Brain pericyte (primary cell): Measurements from ENCODE around the gene SMARCA2.

Experiments
- DNase-seq: peaks from one replicate; pipeline ENCODE4 v3.0.0-alpha.2; 2012; ENCODE audit warnings: low read depth, low spot score

The SMARCA2 gene

GRCh38 chr9:2039294-2040180 lies 24.4 kb downstream of the SMARCA2 start:
- no peak for DNase-seq

- DNase-seq: no peak
Measured at GRCh38 chr9:2040828-2041227, 25.7 kb downstream of the SMARCA2 start.

DNA sequence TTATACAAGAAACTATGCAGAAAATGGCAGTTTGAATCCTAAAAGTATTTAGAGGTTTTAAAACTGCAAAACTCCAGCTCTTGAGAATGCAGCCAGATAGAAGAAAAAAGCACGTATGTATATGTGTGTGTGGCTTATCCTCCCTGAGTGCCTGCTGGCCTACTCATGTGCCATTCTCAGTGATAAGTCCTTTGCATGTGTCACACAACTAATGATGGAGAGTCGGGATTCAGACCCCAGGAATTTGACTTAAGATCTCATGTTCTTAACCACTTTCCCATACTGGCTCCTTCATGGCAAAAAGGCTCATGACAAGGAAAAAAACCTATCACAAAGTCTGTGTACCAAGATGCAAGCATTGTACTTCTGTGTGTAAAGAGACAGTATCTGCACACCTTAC lies 26.6 kb downstream of the SMARCA2 start:
- DNase-seq: no peak

DNA sequence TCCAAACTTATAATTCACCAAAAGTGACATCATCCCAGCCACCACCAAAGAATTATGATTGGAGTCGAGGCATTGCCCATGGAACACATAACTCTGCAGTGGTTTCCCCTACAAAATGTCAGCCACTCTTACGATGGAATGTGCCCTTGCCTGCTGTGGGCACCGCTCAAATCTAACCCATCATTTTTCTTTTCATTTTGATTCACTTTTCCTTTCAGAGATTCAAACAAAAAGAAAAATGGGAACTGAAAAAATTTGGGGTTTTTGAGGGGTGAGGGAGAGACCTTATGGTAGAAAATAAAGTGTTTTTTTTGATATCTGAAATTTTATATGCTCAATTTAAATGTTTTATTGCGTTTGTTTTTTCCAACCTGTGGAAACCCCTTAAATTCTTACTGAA lies 28.1 kb downstream of the SMARCA2 start:
- no peak for DNase-seq

DNA sequence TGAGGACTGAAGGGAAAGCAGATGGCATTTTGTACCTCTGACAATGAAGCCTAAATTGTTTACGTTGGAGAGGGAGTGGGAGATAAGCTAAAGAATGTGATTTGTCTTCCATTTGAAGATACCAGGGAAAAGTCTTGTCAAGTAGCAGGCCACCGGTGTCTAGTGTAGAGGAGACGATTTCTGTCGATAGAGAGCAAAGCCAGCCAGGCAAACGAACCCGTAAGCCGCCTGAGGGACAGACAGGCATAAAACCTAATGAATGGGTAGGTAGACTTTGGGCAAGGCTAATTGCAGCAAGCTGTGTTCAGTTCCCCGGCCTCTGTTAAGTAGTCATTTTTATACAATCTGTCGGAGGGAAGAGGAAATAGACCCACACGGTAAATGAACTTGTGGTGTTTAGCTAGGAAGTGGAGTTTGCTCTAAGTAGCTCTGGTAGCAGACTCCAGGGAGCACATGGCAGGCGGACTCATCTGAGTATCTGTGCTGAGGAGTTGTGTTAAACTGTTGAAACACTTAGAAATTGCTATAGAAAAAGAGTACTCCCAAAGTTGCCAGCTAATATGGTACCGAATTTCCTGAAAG lies 28.8 kb downstream of the SMARCA2 start:
- DNase-seq: no peak

DNA sequence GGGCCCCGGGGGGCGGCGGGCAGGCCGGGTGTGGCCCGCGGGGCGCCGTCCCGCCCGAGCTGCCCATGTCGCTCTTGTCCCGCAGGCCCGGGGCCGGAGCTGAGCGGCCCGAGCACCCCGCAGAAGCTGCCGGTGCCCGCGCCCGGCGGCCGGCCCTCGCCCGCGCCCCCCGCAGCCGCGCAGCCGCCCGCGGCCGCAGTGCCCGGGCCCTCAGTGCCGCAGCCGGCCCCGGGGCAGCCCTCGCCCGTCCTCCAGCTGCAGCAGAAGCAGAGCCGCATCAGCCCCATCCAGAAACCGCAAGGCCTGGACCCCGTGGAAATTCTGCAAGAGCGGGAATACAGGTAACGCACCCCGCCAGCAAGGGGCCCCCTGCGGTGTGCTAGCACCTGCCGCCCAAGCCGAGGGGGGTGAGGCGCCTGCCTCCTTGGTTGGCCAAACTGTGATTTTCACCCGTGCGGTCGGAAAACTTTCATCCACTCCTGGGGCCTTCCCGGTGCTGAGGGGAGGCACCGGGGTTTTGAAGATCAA lies 32.1 kb downstream of the SMARCA2 start:
- DNase-seq: no peak

- DNase-seq: no peak
Measured at GRCh38 chr9:2047916-2048315, 32.8 kb downstream of the SMARCA2 start.

GRCh38 chr9:2050236-2050635 lies 35.1 kb downstream of the SMARCA2 start:
- DNase-seq: no peak

DNA sequence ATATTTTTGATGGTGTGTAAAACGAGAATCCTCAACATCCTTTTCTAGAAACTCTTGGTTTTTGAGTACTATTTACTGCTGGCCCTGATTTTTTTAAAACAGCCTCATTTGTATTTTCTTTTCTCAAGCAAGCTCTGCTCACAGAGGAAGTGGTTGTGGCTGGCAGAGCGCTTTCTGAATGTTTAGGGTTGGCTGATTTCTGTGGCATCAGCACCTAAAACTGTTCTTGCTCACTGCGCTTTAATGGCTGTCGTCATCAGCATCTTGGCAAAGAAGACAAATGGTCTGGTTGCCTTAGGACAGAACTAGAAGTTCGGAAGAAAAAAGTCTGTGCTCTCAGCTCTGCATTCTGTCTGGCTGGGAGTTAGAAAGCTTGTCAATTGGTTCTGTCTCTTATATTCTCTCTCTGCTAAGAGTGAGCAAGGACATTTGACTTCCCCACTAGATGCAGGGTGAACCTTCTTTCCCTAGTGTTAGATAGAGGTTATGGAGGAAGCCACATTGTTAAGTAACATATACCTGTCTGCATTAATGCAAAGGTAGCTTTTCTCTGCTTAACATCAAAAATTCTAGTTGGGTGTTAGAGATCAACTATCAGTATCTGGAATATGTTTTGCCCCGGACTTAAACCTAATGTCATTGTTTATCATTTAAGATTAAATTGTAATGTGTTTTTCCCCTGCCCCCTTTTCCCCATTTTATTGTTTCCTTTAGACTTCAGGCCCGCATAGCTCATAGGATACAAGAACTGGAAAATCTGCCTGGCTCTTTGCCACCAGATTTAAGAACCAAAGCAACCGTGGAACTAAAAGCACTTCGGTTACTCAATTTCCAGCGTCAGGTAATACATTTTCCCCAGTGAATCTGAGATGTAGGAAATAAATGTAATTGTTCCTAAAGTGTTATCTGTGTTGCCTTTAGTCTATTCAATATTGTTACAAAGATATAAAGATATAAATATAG lies 39.0 kb downstream of the SMARCA2 start:
- DNase-seq: no peak

DNA sequence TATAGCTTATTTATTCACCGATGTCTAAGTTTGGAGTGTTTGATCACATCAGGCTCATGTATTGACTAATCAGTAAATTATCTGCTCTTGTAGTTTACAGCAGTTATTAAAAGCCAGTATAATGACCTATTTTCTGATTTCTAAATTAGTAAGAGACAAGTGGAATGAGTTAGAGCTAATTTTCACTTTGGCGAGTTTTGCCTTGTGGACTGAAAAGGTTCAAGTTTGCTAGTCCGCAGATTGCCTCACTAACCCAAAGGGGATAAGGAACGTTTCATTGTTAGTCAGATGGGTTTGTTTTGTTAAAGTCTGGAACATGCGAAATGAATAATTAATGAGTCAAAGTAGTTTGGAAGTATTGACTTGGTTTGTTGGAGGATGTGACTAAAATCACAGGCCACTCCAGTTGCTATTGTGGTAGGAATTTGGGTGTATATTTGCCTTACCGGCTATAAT lies 40.1 kb downstream of the SMARCA2 start:
- no peak for DNase-seq

DNA sequence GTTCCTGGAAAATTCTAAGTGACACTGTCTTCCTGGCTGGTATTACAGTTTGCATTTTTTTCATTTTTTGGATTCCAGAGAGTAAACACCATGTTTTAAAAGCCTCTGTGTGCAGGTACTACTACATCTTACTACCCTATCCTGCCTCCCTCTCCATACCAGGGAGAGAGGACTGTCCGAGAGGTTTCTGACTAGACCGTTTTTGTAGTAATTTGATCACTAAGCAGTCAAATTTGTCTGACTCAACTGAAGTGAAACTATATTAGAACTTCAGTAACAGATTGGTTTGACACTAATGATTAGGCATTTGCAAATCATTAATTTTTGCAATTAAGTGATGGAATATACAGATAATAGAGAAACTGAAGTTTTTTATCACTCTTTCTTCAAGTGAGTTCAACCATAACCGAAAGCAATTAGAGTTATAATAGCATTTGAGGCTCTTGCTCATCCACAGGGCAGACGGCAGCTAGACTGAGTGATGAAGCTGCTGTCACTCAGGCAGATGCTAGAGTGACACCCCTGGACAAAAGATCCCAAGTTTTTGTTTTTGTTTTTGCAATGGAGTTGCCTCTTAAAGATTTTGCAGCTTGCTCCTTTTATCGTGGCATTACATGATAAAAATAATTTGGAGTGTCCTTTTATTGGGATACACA lies 44.3 kb downstream of the SMARCA2 start:
- no peak for DNase-seq

DNA sequence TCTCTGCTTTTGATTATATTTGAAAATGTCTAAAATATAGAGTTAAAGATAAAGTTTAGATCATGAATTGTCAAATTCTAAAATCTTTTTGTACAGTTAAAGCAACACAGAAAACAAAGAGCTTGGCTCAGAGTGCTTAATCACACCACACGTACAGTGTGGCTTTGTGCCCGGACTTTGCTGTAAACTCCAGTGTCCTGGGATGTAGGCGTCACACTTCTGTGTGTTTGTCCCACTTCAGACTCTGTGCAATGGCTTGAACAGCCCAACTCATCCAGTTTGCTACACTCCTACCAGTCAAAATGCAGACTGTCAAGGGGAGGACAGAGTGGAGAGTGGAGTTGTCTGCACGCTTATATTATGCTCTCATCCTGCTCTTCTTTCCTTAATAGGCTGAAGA lies 45.3 kb downstream of the SMARCA2 start:
- no peak for DNase-seq

GRCh38 chr9:2065704-2066103 lies 50.6 kb downstream of the SMARCA2 start:
- no peak for DNase-seq

- DNase-seq: no peak
Measured at GRCh38 chr9:2066312-2067273, 51.4 kb downstream of the SMARCA2 start.

DNA sequence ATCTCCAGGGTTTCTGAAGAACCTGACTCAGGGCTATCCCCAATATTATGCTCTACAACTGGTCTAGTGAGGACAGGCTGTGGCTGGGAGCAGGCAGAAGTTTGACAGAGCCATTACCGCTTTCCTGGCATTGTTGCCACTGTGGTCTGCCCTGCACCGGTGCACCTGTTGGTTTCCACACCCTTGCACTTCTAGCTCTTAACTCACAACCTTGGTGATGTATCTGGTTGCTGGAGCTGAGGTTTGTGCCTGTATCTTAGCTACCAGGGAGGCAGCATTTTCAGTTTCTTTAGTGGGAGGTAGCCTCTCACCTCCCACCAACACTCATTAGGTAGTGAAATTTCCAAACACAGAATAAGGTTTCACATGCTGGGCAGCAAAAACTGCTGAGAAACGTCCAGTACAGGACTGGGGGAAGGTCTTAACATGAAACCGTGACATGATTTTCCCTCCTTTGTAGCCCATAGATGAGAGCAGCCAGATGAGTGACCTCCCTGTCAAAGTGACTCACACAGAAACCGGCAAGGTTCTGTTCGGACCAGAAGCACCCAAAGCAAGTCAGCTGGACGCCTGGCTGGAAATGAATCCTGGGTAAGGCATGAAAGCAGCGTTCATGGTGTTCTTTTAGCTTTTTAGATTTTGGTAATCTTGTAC lies 57.7 kb downstream of the SMARCA2 start:
- no peak for DNase-seq

- no peak for DNase-seq
Measured at GRCh38 chr9:2082772-2083171, 67.6 kb downstream of the SMARCA2 start.

DNA sequence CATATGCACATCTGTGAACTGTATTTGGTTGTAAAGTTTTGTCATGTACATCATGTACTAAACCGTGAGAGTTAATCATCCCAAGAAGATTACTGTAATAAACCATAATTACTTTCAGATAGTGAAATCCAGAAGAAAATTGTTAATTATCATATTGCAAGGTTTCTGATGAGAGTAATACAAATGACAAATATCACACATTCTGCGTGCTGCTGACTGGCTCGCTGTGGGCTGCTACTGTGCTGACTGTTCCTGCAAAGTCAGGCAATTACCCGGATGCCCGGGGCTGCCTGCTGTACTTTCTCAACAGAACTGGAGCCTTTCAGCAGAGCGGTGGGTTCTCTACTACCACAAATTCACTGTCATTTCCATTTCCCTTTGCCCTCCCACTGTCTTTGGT lies 68.3 kb downstream of the SMARCA2 start:
- DNase-seq: no peak

GRCh38 chr9:2085716-2086115 lies 70.6 kb downstream of the SMARCA2 start:
- no peak for DNase-seq

GRCh38 chr9:2086116-2086515 lies 71.0 kb downstream of the SMARCA2 start:
- no peak for DNase-seq

- no peak for DNase-seq
Measured at GRCh38 chr9:2086971-2087370, 71.8 kb downstream of the SMARCA2 start.
